K562 (cell line): ENCODE data around the gene SV2A. TPM values are rescaled to one million over a fixed set of nuclear protein-coding genes. Genes with fewer than 3 reads are reported as not detected.

Source experiments
- ARID1B ChIP-seq: fragments of 450-650 bp; IDR thresholded peaks from 2 replicates; pipeline ENCODE4 v1.6.1; 2016; ENCODE audit warnings: antibody characterized with exemption, mild to moderate bottlenecking, inconsistent platforms
- HDAC3 ChIP-seq: fragments of 450-650 bp; IDR thresholded peaks from 2 replicates; pipeline ENCODE4 v1.6.1; 2018; ENCODE audit warnings: borderline replicate concordance, mild to moderate bottlenecking, moderate library complexity; ENCODE audit not compliant: partially characterized antibody
- ILK ChIP-seq: fragments of 450-650 bp; IDR thresholded peaks from 2 replicates; pipeline ENCODE4 v1.6.1; 2016; ENCODE audit warnings: missing genetic modification characterization, low read depth, mild to moderate bottlenecking, missing compliant biosample characterization, moderate library complexity, borderline replicate concordance
- IRF2 ChIP-seq: sonication (generic); formaldehyde crosslinking; IDR thresholded peaks from 2 replicates; pipeline ENCODE4 v1.8.1; 2022; ENCODE audit warnings: mild to moderate bottlenecking, missing genetic modification reagents
- KLF6 ChIP-seq: fragments of 250-450 bp; sonication (Bioruptor Pico); IDR thresholded peaks from 2 replicates; pipeline ENCODE4 v1.4.0; 2020; ENCODE audit warnings: mild to moderate bottlenecking, moderate library complexity, borderline replicate concordance
- MXI1 ChIP-seq: IDR thresholded peaks from 2 replicates; pipeline ENCODE4 v1.6.1; 2011; ENCODE audit warnings: low read depth, mild to moderate bottlenecking, improper control_type of control experiment, low read length
- NFIX ChIP-seq: fragments of 250-450 bp; sonication (Bioruptor Pico); IDR thresholded peaks from 2 replicates; pipeline ENCODE4 v1.4.0; 2020; ENCODE audit warnings: low read depth, mild to moderate bottlenecking, moderate library complexity
- NR2C1 ChIP-seq, 2 experiments: fragments of 450-650 bp; IDR thresholded peaks; 2 replicates each; pipeline ENCODE4 v1.6.1; 2017; ENCODE audit warnings: mild to moderate bottlenecking in 2 of 2, antibody characterized with exemption in 1 of 2, inconsistent platforms in 1 of 2, missing compliant biosample characterization in 1 of 2, missing genetic modification characterization in 1 of 2
- PCBP1 ChIP-seq: fragments of 200-400 bp; formaldehyde crosslinking; IDR thresholded peaks from 2 replicates; pipeline ENCODE4 v1.6.1; 2018; ENCODE audit warnings: mild to moderate bottlenecking, low read depth, low read length; ENCODE audit not compliant: poor library complexity, severe bottlenecking
- PHB2 ChIP-seq: fragments of 450-650 bp; IDR thresholded peaks from 2 replicates; pipeline ENCODE4 v1.6.1; 2017; ENCODE audit warnings: low read depth
- POLR2A ChIP-seq: fragments of 450-650 bp; conservative IDR thresholded peaks from 2 replicates; pipeline ENCODE4 v1.6.1; 2016
- RAD51 ChIP-seq: fragments of 450-650 bp; IDR thresholded peaks from 2 replicates; pipeline ENCODE4 v1.7.1; 2016; ENCODE audit warnings: low read depth, mild to moderate bottlenecking, borderline replicate concordance
- RBM22 ChIP-seq: fragments of 200-400 bp; formaldehyde crosslinking; IDR thresholded peaks from 2 replicates; pipeline ENCODE4 v1.6.1; 2018; ENCODE audit warnings: low read length, low read depth; ENCODE audit not compliant: poor library complexity, severe bottlenecking
- RBM25 ChIP-seq: fragments of 200-400 bp; formaldehyde crosslinking; IDR thresholded peaks from 2 replicates; pipeline ENCODE4 v1.6.1; 2018; ENCODE audit warnings: low read length, low read depth, moderate library complexity; ENCODE audit not compliant: severe bottlenecking
- TCF3 ChIP-seq: sonication (generic); formaldehyde crosslinking; IDR thresholded peaks from 2 replicates; pipeline ENCODE4 v1.4.0; 2020; ENCODE audit warnings: mild to moderate bottlenecking, missing genetic modification reagents
- XRCC5 ChIP-seq: fragments of 200-400 bp; formaldehyde crosslinking; IDR thresholded peaks from 2 replicates; pipeline ENCODE4 v1.6.1; 2017; ENCODE audit warnings: low read depth, mild to moderate bottlenecking, low read length
- ZC3H8 ChIP-seq: fragments of 450-650 bp; IDR thresholded peaks from 2 replicates; pipeline ENCODE4 v1.6.1; 2017
- ZNF146 ChIP-seq: IDR thresholded peaks from one replicate; pipeline ENCODE4 v1.6.1; 2018; ENCODE audit warnings: missing compliant biosample characterization; ENCODE audit not compliant: unreplicated experiment
- ZNF41 ChIP-seq: fragments of 250-450 bp; sonication (Bioruptor Pico); conservative IDR thresholded peaks from 2 replicates; pipeline ENCODE4 v1.4.0; 2020; ENCODE audit warnings: mild to moderate bottlenecking
- polyA plus RNA-seq, 8 experiments: library from polyadenylated mRNA; depleted of rRNA in 4 of 8; stranded (reverse) in 5 of 8; unstranded in 3 of 8; fragments of >200 nt; fragmentation: Nextera tagmentation in 2 of 8; fragmentation: Illumina TruSeq in 1 of 8; extraction: Ambion mirVana in 2 of 8; extraction: Trizol in 1 of 8; gene quantifications; 2 replicates each; pipeline versions ENCODE4 v1.2.1 to v1.2.3, GENCODE V29; 2011 to 2014; ENCODE audit warnings: inconsistent platforms in 1 of 8, missing spikeins in 1 of 8
- total RNA-seq, 7 experiments: library from RNA; depleted of rRNA in 6 of 7; stranded (reverse); fragments of >200 nt in 6 of 7; fragmentation: Illumina TruSeq in 2 of 7; extraction: Trizol in 2 of 7; gene quantifications; 2 replicates each; pipeline versions ENCODE4 v1.2.1 to v1.2.3, GENCODE V29; 2011 to 2021; ENCODE audit warnings: low replicate concordance in 1 of 7
- TF ChIP-seq, protein P1 (sequence below): fragments of 250-450 bp; sonication (Bioruptor Pico); IDR thresholded peaks from 2 replicates; pipeline ENCODE4 v1.9.0; 2021; ENCODE audit warnings: mild to moderate bottlenecking
- TF ChIP-seq, protein P2 (sequence below): sonication (generic); formaldehyde crosslinking; IDR thresholded peaks from 2 replicates; pipeline ENCODE4 v1.9.0; 2022; ENCODE audit warnings: mild to moderate bottlenecking, missing genetic modification reagents
- TF ChIP-seq, protein P3 (sequence below): fragments of 450-650 bp; IDR thresholded peaks from 2 replicates; pipeline ENCODE4 v1.6.1; 2016; ENCODE audit warnings: borderline replicate concordance
- TF ChIP-seq, protein P4 (sequence below): sonication (generic); formaldehyde crosslinking; IDR thresholded peaks from 2 replicates; pipeline ENCODE4 v1.8.1; 2023; ENCODE audit warnings: mild to moderate bottlenecking, missing genetic modification reagents

Gene SV2A
- total and polyA plus RNA-seq, 9 of the 15 experiments (the other 6 are each of a cell fraction or from before 2014, with no cell fraction given) = 0.07 to 0.22 (median 0.11) TPM; not detected in 1

DNA sequence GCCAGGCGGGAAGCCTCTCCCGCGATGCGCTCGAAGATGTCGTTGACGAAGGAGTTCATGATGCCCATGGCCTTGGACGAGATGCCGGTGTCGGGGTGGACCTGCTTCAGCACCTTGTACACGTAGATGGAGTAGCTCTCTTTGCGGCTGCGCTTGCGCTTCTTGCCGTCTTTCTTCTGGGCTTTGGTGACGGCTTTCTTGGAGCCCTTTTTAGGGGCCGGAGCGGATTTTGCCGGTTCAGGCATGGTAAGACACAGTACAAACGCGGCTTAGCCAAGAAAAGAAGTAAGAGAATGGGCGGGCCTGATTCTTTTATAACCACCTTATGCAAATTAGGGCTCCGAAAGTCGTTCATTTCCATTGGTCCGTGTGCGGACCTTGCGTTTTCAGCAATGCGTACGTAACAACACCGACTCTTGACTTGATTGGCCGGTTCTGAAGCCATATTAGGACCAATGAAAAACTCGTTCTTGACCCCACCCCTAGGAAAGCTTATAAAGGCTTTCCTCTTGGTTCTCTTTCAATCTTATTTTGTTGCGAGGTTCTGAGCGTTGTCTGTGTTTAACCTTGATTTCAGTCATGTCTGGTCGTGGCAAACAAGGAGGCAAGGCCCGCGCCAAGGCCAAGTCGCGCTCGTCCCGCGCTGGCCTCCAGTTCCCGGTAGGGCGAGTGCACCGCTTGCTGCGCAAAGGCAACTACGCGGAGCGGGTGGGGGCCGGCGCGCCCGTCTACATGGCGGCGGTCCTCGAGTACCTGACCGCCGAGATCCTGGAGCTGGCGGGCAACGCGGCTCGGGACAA, 31.0 kb downstream of the SV2A start (continued):
- no peak for TF ChIP-seq ILK
- TF ChIP-seq KLF6 (CRISPR knock-in tag) = no peak
- TF ChIP-seq PCBP1 = peak; percentile 92
- TF ChIP-seq IRF2 (CRISPR knock-in tag) = no peak
- TF ChIP-seq RBM22 = peak; percentile 87
- no peak for TF ChIP-seq HDAC3
- TF ChIP-seq MXI1 = peak; percentile 18
- TF ChIP-seq POLR2A = peak; percentile 100
- TF ChIP-seq, protein P1, sequence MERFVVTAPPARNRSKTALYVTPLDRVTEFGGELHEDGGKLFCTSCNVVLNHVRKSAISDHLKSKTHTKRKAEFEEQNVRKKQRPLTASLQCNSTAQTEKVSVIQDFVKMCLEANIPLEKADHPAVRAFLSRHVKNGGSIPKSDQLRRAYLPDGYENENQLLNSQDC (CRISPR knock-in tag) = peak; percentile 94
- no peak; the same call in none of the 2 replicates for TF ChIP-seq XRCC5
- no peak for TF ChIP-seq ZC3H8
- TF ChIP-seq NR2C1 (IDR thresholded peaks at IDR 0.05) = no peak
- no peak for TF ChIP-seq NR2C1 (tag; IDR thresholded peaks at IDR 0.05)
- TF ChIP-seq ZNF41 (CRISPR knock-in tag) = 0 out of 2 replicates have a peak, but pooled peaks have one; percentile 56
- TF ChIP-seq, protein P2, sequence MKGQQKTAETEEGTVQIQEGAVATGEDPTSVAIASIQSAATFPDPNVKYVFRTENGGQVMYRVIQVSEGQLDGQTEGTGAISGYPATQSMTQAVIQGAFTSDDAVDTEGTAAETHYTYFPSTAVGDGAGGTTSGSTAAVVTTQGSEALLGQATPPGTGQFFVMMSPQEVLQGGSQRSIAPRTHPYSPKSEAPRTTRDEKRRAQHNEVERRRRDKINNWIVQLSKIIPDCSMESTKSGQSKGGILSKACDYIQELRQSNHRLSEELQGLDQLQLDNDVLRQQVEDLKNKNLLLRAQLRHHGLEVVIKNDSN = no peak
- TF ChIP-seq PHB2 = no peak
- peak; percentile 91 for TF ChIP-seq RBM25
- TF ChIP-seq NFIX = no peak
- no peak for TF ChIP-seq RAD51
- TF ChIP-seq ARID1B = no peak; the same call in 1 of the 2 replicates
- TF ChIP-seq TCF3 = no peak
- TF ChIP-seq, protein P3, sequence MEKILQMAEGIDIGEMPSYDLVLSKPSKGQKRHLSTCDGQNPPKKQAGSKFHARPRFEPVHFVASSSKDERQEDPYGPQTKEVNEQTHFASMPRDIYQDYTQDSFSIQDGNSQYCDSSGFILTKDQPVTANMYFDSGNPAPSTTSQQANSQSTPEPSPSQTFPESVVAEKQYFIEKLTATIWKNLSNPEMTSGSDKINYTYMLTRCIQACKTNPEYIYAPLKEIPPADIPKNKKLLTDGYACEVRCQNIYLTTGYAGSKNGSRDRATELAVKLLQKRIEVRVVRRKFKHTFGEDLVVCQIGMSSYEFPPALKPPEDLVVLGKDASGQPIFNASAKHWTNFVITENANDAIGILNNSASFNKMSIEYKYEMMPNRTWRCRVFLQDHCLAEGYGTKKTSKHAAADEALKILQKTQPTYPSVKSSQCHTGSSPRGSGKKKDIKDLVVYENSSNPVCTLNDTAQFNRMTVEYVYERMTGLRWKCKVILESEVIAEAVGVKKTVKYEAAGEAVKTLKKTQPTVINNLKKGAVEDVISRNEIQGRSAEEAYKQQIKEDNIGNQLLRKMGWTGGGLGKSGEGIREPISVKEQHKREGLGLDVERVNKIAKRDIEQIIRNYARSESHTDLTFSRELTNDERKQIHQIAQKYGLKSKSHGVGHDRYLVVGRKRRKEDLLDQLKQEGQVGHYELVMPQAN = peak; percentile 29; the same call in 1 of the 2 replicates
- peak; percentile 30 for TF ChIP-seq ZNF146
- TF ChIP-seq, protein P4, sequence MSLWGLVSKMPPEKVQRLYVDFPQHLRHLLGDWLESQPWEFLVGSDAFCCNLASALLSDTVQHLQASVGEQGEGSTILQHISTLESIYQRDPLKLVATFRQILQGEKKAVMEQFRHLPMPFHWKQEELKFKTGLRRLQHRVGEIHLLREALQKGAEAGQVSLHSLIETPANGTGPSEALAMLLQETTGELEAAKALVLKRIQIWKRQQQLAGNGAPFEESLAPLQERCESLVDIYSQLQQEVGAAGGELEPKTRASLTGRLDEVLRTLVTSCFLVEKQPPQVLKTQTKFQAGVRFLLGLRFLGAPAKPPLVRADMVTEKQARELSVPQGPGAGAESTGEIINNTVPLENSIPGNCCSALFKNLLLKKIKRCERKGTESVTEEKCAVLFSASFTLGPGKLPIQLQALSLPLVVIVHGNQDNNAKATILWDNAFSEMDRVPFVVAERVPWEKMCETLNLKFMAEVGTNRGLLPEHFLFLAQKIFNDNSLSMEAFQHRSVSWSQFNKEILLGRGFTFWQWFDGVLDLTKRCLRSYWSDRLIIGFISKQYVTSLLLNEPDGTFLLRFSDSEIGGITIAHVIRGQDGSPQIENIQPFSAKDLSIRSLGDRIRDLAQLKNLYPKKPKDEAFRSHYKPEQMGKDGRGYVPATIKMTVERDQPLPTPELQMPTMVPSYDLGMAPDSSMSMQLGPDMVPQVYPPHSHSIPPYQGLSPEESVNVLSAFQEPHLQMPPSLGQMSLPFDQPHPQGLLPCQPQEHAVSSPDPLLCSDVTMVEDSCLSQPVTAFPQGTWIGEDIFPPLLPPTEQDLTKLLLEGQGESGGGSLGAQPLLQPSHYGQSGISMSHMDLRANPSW (CRISPR knock-in tag) = peak; percentile 52; the same call in 1 of the 2 replicates
